HepG2 (cell line): ENCODE data around the gene EP300. TPM values are rescaled to one million over a fixed set of nuclear protein-coding genes. Genes with fewer than 3 reads are reported as not detected.
A peak's percentile ranks its signal among the peaks of the same experiment; 100 is the strongest.
"Not testable (repeated sequence)": the region's sequence is repeated elsewhere in the genome, so short reads cannot be mapped to it uniquely, and the experiment has no call there.

ENCODE experiments used
- ATAC-seq: fragments of 200-7000 bp; cut with Tn5 transposase; 3 replicates; pipeline ENCODE4 v1.9.1; 2020; ENCODE audit warnings: mild to moderate bottlenecking, moderate library complexity
- BruUV-seq: library from RNA; stranded (reverse); fragments of 400-500 nt; replicated peaks from 2 replicates; lab custom pipeline; 2021; lab: Mats Ljungman, UMichigan
- CTCF ChIA-PET: fragments of 300-600 bp; formaldehyde crosslinking; extraction: SDS; loops from one replicate; lab custom pipeline; 2021; ENCODE audit warnings: low total read pairs, inconsistent platforms, low intra/inter-chr PET ratio; lab: Yijun Ruan, JAX
- POLR2A ChIA-PET: fragments of 350-600 bp; sonication (Branson Sonifier 250); formaldehyde crosslinking; loops from one replicate; lab custom pipeline; 2020; ENCODE audit warnings: antibody characterized with exemption, inconsistent platforms; lab: Yijun Ruan, JAX
- DNase-seq: peaks from one replicate; pipeline ENCODE4 v3.0.0-alpha.2; 2015; ENCODE audit warnings: low spot score
- FAIRE-seq: peaks from 3 replicates; lab custom pipeline; 2011; peaks lifted over from hg19 to GRCh38; lab: Jason Lieb, UNC
- H2AFZ ChIP-seq: one replicate; pipeline ENCODE4 v1.6.1; 2011; ENCODE audit warnings: low read length, inconsistent platforms
- H3K27ac ChIP-seq: fragments of 300-600 bp; 3 replicates; pipeline ENCODE4 v1.8.0; 2011; ENCODE audit warnings: mixed run types, mild to moderate bottlenecking, mixed read lengths, low read length, inconsistent platforms; ENCODE audit not compliant: insufficient read depth; ENCODE audit errors: extremely low read length
- H3K27me3 ChIP-seq, 2 experiments: fragments of 200-600 bp in 1 of 2; 2 replicates in 1 of 2; 3 replicates in 1 of 2; pipeline versions ENCODE4 v1.6.0 to v1.8.0; 2011; ENCODE audit warnings: low read length in 2 of 2, mild to moderate bottlenecking in 2 of 2, moderate library complexity in 2 of 2, inconsistent platforms in 1 of 2; ENCODE audit not compliant: insufficient read depth in 2 of 2, control insufficient read depth in 1 of 2
- H3K36me3 ChIP-seq, 2 experiments: fragments of 200-600 bp in 1 of 2; replicated peaks in 1 of 2; 2 replicates in 1 of 2; 3 replicates in 1 of 2; pipeline versions ENCODE4 v1.5.1 to v1.8.0; 2011; ENCODE audit warnings: low read length in 2 of 2, inconsistent platforms in 1 of 2; ENCODE audit not compliant: insufficient read depth in 2 of 2, control insufficient read depth in 1 of 2
- H3K4me1 ChIP-seq: 2 replicates; pipeline ENCODE4 v1.5.1; 2012; ENCODE audit warnings: low read length, inconsistent platforms; ENCODE audit not compliant: insufficient read depth
- H3K4me2 ChIP-seq: 2 replicates; pipeline ENCODE4 v1.6.0; 2011; ENCODE audit warnings: low read depth, low read length, inconsistent platforms
- H3K4me3 ChIP-seq, 3 experiments: fragments of 200-600 bp in 1 of 3; sonication (generic), shearing (Covaris generic) in 1 of 3; replicated peaks in 1 of 3; 2 replicates each; pipeline ENCODE4 v1.5.1; 2011 to 2016; ENCODE audit warnings: low read length in 3 of 3, inconsistent platforms in 2 of 3, low read depth in 2 of 3, mild to moderate bottlenecking in 2 of 3, control low read depth in 1 of 3, mixed read lengths in 1 of 3; ENCODE audit not compliant: insufficient read depth in 1 of 3
- H3K79me2 ChIP-seq: one replicate; pipeline ENCODE4 v1.6.1; 2011; ENCODE audit warnings: low read length, inconsistent platforms; ENCODE audit not compliant: insufficient read depth
- H3K9ac ChIP-seq: 2 replicates; pipeline ENCODE4 v1.6.0; 2011; ENCODE audit warnings: mild to moderate bottlenecking, low read depth, low read length, inconsistent platforms; ENCODE audit not compliant: insufficient read depth
- H3K9me3 ChIP-seq: 2 replicates; pipeline ENCODE4 v1.5.1; 2012; ENCODE audit warnings: mild to moderate bottlenecking, low read length
- H4K20me1 ChIP-seq: 2 replicates; pipeline ENCODE4 v1.6.0; 2011; ENCODE audit warnings: inconsistent platforms, mild to moderate bottlenecking, low read length, moderate library complexity; ENCODE audit not compliant: insufficient read depth
- ADNP ChIP-seq: sonication (generic); formaldehyde crosslinking; IDR thresholded peaks from 2 replicates; pipeline ENCODE4 v1.4.0; 2020; ENCODE audit warnings: missing genetic modification reagents
- CBX1 ChIP-seq: IDR thresholded peaks from one replicate; pipeline ENCODE4 v1.6.1; 2016; ENCODE audit warnings: antibody characterized with exemption, low read depth
- CEBPB ChIP-seq: IDR thresholded peaks from 2 replicates; pipeline ENCODE4 v1.6.1; 2011; ENCODE audit warnings: low read depth, low read length, improper control_type of control experiment, borderline replicate concordance
- ZMYM2 ChIP-seq: sonication (generic); formaldehyde crosslinking; IDR thresholded peaks from 2 replicates; pipeline ENCODE4 v1.8.0; 2022; ENCODE audit warnings: mild to moderate bottlenecking, missing genetic modification reagents
- ZMYM3 ChIP-seq: sonication (generic); formaldehyde crosslinking; IDR thresholded peaks from 2 replicates; pipeline ENCODE4 v1.5.1; 2020; ENCODE audit warnings: mild to moderate bottlenecking, missing genetic modification reagents
- WGBS: methylation state at CpG from one replicate; pipeline ENCODE4 v1.1.6; 2017; ENCODE audit warnings: low lambda C conversion rate; 5-methylcytosine and 5-hydroxymethylcytosine counted together
- in situ Hi-C: cut with HindIII; loops from 2 replicates; pipeline ENCODE4 v1.10.0; 2017; ENCODE audit warnings: low pct_unique_long_range_greater_than_20kb; ENCODE audit not compliant: extremely low pct_ligation_motif_present
- intact Hi-C: fragments of 100-400 bp; cut with micrococcal nuclease; formaldehyde crosslinking; loops from one replicate; pipeline ENCODE4 v1.10.0; 2022; ENCODE audit not compliant: unreplicated experiment
- polyA plus RNA-seq, 8 experiments: library from polyadenylated mRNA; depleted of rRNA in 3 of 8; stranded (reverse) in 7 of 8; unstranded in 1 of 8; fragments of >200 nt; fragmentation: Illumina TruSeq in 4 of 8; extraction: Trizol in 4 of 8; gene quantifications; 2 replicates each; pipeline versions ENCODE4 v1.2.1 to v1.2.3, GENCODE V29; 2011 to 2016; ENCODE audit warnings: low read depth in 4 of 8, missing spikeins in 1 of 8, mixed read lengths in 1 of 8; ENCODE audit not compliant: insufficient read depth in 1 of 8
- total RNA-seq, 5 experiments: library from RNA; depleted of rRNA; stranded (reverse); fragments of >200 nt; fragmentation: Illumina TruSeq; extraction: Trizol; gene quantifications; 2 replicates each; pipeline ENCODE4 v1.2.3, GENCODE V29; 2016; ENCODE audit warnings: low read depth in 1 of 5
- TF ChIP-seq, protein P1 (sequence below): sonication (generic); formaldehyde crosslinking; IDR thresholded peaks from 2 replicates; pipeline ENCODE4 v1.4.0; 2020; ENCODE audit warnings: mild to moderate bottlenecking, missing genetic modification reagents, borderline replicate concordance
- TF ChIP-seq, protein P2 (sequence below): sonication (generic); formaldehyde crosslinking; IDR thresholded peaks from 2 replicates; pipeline ENCODE4 v1.5.0; 2020; ENCODE audit warnings: mild to moderate bottlenecking, missing genetic modification reagents

EP300 gene
- total and polyA plus RNA-seq, 2 of the 13 experiments (the other 11 are each of a cell fraction or from before 2014, with no cell fraction given) = 13.6 to 14.9 TPM

DNA sequence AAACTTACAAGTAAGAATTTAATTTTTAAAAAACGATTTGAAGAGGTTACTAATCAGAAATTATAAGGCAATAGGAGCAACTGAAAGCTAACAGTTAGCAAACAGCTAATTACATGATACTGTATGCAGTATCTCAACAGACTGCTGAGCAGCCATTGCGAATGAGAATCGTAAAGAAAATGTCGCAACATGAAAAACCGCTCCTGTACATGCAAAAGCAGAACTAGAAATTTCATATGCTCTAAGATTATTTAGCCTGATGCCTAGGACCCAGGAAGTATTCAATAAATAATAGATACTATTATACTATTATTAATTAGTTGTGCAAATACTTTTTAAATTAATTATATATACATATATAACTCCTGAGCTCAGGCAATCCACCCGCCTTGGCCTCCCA lies 48.7 kb upstream of the EP300 start:
- Histone ChIP-seq H3K9ac (no peak overlapping the region), H3K79me2 (no peaks in the 10 kb centered on the region), H2AFZ (no peak overlapping the region), H3K27me3 (no peaks in the 10 kb centered on the region), H3K4me2 (no peak overlapping the region), H3K36me3 (no peaks in the 10 kb centered on the region), H3K27ac (no peak overlapping the region), H3K9me3 (no peaks in the 10 kb centered on the region), H4K20me1 (no peaks in the 10 kb centered on the region), H3K4me3 (no peak overlapping the region), H3K4me1 (peaks cover 24% of the 10 kb centered on the region)
- intact Hi-C loops (no loop called here), in situ Hi-C loops (no loop called here)
- DNase-seq = no peak
- no TSS peak for BruUV-seq
- ChIA-PET POLR2A (no interaction called here), CTCF (no interaction called here)
- no peak for FAIRE-seq
- no peak for TF ChIP-seq CBX1
- TF ChIP-seq ADNP (CRISPR knock-in tag) = no peak
- peak; percentile 16; the same call in 1 of the 2 replicates for TF ChIP-seq CEBPB
- TF ChIP-seq, protein P1, sequence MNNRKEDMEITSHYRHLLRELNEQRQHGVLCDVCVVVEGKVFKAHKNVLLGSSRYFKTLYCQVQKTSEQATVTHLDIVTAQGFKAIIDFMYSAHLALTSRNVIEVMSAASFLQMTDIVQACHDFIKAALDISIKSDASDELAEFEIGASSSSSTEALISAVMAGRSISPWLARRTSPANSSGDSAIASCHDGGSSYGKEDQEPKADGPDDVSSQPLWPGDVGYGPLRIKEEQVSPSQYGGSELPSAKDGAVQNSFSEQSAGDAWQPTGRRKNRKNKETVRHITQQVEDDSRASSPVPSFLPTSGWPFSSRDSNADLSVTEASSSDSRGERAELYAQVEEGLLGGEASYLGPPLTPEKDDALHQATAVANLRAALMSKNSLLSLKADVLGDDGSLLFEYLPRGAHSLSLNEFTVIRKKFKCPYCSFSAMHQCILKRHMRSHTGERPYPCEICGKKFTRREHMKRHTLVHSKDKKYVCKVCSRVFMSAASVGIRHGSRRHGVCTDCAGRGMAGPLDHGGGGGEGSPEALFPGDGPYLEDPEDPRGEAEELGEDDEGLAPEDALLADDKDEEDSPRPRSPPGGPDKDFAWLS = no peak
- no peak for ATAC-seq
- WGBS = 59% methylated on average over 6 of the region's 6 CpGs

DNA sequence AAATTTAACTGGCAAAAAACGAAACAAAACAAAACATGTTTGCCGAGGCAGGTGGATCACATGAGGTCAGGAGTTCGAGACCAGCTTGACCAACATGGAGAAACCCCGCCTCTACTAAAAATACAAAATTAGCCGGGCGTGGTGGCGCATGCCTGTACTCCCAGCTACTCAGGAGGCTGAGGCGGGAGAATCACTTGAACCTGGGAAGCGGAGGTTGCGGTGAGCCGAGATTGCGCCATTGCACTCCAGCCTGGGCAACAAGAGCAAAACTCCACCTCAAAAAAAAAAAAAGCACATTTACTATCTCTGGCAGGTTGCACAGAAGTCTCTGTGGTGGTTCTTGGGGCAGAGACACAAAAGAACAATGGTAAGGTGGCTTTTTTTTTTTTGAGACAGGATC lies 46.8 kb upstream of the EP300 start:
- H3K27me3 ChIP-seq, CTCF ChIA-PET, H3K27ac ChIP-seq, POLR2A ChIA-PET, H3K79me2 ChIP-seq, FAIRE-seq, intact Hi-C loops, H2AFZ ChIP-seq, H3K9ac ChIP-seq, H3K9me3 ChIP-seq, H3K36me3 ChIP-seq, in situ Hi-C loops, BruUV-seq, DNase-seq, H3K4me2 ChIP-seq, ATAC-seq, H3K4me3 ChIP-seq, H4K20me1 ChIP-seq: not testable (repeated sequence)
- WGBS = 29% methylated on average over 12 of the region's 12 CpGs
- H3K4me1 ChIP-seq = peaks cover 36% of the 10 kb centered on the region
- TF ChIP-seq, protein P2, sequence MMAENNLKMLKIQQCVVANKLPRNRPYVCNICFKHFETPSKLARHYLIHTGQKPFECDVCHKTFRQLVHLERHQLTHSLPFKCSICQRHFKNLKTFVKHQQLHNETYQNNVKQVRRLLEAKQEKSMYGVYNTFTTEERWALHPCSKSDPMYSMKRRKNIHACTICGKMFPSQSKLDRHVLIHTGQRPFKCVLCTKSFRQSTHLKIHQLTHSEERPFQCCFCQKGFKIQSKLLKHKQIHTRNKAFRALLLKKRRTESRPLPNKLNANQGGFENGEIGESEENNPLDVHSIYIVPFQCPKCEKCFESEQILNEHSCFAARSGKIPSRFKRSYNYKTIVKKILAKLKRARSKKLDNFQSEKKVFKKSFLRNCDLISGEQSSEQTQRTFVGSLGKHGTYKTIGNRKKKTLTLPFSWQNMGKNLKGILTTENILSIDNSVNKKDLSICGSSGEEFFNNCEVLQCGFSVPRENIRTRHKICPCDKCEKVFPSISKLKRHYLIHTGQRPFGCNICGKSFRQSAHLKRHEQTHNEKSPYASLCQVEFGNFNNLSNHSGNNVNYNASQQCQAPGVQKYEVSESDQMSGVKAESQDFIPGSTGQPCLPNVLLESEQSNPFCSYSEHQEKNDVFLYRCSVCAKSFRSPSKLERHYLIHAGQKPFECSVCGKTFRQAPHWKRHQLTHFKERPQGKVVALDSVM (CRISPR knock-in tag) = peak; percentile 82
- 0 out of 2 replicates have a peak, but pooled peaks have one; percentile 25 for TF ChIP-seq ZMYM2 (CRISPR knock-in tag)
- TF ChIP-seq ZMYM3 (CRISPR knock-in tag) = peak; percentile 29; the same call in 1 of the 2 replicates
